ENCODE data around the gene CDC7. TPM values are rescaled to one million over a fixed set of nuclear protein-coding genes. Genes with fewer than 3 reads are reported as not detected.

Gene CDC7
- total RNA-seq, 2 donors from 2014 or later = 0.66 to 0.78 TPM

DNA sequence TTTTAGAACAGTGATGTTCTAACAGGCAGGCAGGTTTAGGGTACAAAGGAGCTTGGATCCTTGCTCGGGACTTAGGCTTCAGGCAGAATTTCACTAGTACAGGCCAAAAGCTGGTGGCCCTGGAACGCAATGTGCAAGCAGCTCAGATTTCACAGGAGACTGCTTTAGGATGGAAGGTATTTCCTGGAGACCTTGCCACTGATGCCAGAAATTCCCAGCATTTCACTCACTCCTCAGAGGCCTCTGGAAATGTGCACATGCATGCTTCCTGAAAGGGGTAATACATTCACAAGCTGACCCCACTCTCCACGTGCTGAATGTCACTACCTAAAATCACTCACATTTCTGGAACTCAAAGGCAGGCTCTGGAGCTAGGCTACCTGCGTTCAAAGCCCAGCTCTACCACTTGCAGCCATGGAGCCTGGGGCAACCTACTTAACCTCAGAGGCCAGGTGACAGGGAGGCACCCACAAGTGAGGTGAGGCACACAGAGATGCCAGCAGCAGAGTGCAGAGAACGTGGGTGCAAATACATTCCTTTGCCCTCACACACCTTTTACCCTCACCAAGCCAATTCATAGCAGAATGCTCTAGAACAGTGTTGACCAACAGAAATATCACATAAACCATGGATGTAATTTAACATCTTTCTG lies 56.5 kb downstream of the CDC7 start:
- no peak for TF ChIP-seq POLR2A (IDR thresholded peaks at IDR 0.05)
- TF ChIP-seq, protein P1, sequence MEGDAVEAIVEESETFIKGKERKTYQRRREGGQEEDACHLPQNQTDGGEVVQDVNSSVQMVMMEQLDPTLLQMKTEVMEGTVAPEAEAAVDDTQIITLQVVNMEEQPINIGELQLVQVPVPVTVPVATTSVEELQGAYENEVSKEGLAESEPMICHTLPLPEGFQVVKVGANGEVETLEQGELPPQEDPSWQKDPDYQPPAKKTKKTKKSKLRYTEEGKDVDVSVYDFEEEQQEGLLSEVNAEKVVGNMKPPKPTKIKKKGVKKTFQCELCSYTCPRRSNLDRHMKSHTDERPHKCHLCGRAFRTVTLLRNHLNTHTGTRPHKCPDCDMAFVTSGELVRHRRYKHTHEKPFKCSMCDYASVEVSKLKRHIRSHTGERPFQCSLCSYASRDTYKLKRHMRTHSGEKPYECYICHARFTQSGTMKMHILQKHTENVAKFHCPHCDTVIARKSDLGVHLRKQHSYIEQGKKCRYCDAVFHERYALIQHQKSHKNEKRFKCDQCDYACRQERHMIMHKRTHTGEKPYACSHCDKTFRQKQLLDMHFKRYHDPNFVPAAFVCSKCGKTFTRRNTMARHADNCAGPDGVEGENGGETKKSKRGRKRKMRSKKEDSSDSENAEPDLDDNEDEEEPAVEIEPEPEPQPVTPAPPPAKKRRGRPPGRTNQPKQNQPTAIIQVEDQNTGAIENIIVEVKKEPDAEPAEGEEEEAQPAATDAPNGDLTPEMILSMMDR (IDR thresholded peaks at IDR 0.05) = no peak
- intact Hi-C loops (cut with DNase I) = no loop called here
- Histone ChIP-seq H3K4me1 (no peaks in the 10 kb centered on the region), H3K9me3 (no peaks in the 10 kb centered on the region), H3K4me3 (no peak overlapping the region), H3K36me3 (replicated peaks in 1 of 2; ENCODE audit: insufficient read depth in 1 of 2, low read depth in 2 of 2) (no peaks in the 10 kb centered on the region), H3K27me3 (no peaks in the 10 kb centered on the region), H3K27ac (no peak overlapping the region)
- DNase-seq = no peak
- ATAC-seq = no peak
- 66 to 69% methylated on average over 5 of the region's 5 CpGs for WGBS, 2 donors

DNA sequence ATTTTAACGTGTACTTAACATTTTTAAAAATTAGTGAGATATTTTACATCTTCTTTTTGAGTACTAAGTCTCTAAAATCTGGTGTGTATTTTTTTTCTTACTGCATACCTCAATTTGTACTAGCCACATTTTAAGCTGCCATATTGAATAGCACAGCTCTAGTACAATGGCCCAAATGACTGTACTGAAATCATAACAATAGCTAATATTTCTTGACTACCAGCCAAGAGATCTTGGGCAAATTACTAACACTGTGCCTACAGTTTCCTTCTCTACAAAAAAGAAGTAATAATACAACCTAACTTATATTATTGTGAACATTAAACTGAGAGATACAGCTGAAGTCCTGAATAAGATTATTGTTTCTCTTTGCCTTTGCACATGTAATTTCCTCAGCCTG lies 57.2 kb downstream of the CDC7 start:
- Histone ChIP-seq H3K27ac (no peak overlapping the region), H3K4me1 (no peaks in the 10 kb centered on the region), H3K36me3 (replicated peaks in 1 of 2; ENCODE audit: insufficient read depth in 1 of 2, low read depth in 2 of 2) (no peaks in the 10 kb centered on the region), H3K4me3 (no peak overlapping the region), H3K27me3 (no peaks in the 10 kb centered on the region), H3K9me3 (no peaks in the 10 kb centered on the region)
- no peak for TF ChIP-seq POLR2A (IDR thresholded peaks at IDR 0.05)
- TF ChIP-seq, protein P1 (IDR thresholded peaks at IDR 0.05) = no peak
- 0 to 39% methylated on average over 1 of the region's 1 CpG for WGBS, 2 donors
- ATAC-seq (no peak), DNase-seq (no peak)
- intact Hi-C loops (cut with DNase I) = no loop called here

GRCh38 chr1:91559046-91559750 lies 58.5 kb downstream of the CDC7 start:
- Histone ChIP-seq H3K36me3 (replicated peaks in 1 of 2; ENCODE audit: insufficient read depth in 1 of 2, low read depth in 2 of 2) (no peaks in the 10 kb centered on the region), H3K27me3 (no peaks in the 10 kb centered on the region), H3K9me3 (no peaks in the 10 kb centered on the region), H3K27ac (no peak overlapping the region), H3K4me1 (no peaks in the 10 kb centered on the region), H3K4me3 (no peak overlapping the region)
- TF ChIP-seq, protein P1 (IDR thresholded peaks at IDR 0.05) = no peak
- no peak for TF ChIP-seq POLR2A (IDR thresholded peaks at IDR 0.05)
- intact Hi-C loops (cut with DNase I) = no loop called here
- no peak for ATAC-seq
- DNase-seq = no peak
- 74 to 76% methylated on average over 8 of the region's 8 CpGs for whole genome bisulfite sequencing, 2 donors

- no peak overlapping the region for H3K27ac ChIP-seq
- intact Hi-C loops (cut with DNase I) = no loop called here
Observed at GRCh38 chr1:91559838-91560565, 59.4 kb downstream of the CDC7 start.

More at GRCh38 chr1:91559838-91560565, 59.4 kb downstream of the CDC7 start:
- no peak for DNase-seq
- no peaks in the 10 kb centered on the region for H3K36me3 ChIP-seq (replicated peaks in 1 of 2; ENCODE audit: insufficient read depth in 1 of 2, low read depth in 2 of 2)
- no peaks in the 10 kb centered on the region for H3K27me3 ChIP-seq
- no peaks in the 10 kb centered on the region for H3K4me1 ChIP-seq
- H3K9me3 ChIP-seq = no peaks in the 10 kb centered on the region
- no peak for TF ChIP-seq POLR2A (IDR thresholded peaks at IDR 0.05)
- TF ChIP-seq, protein P1 (IDR thresholded peaks at IDR 0.05) = no peak
- H3K4me3 ChIP-seq = no peak overlapping the region
- 75 to 76% methylated on average over 4 of the region's 4 CpGs for WGBS, 2 donors
- ATAC-seq = no peak
